ENCODE results near the gene AP4M1. TPM values are rescaled to one million over a fixed set of nuclear protein-coding genes. Genes with fewer than 3 reads are reported as not detected.

The AP4M1 gene
- total and polyA plus RNA-seq, 10 of the 15 experiments (the other 5 are each of a cell fraction or from before 2014, with no cell fraction given), result 0.77 to 16.1 (median 13.0) TPM

- TF ChIP-seq ZZZ3 (IDR thresholded peaks at IDR 0.05; ENCODE audit: control insufficient read depth, insufficient read length, low read depth), result no peak
- TF ChIP-seq CBFB (IDR thresholded peaks at IDR 0.05; ENCODE audit: low read depth), result no peak
- no peak for TF ChIP-seq KDM1A (IDR thresholded peaks at IDR 0.05; ENCODE audit: borderline replicate concordance)
- TF ChIP-seq SREBF1 (IDR thresholded peaks at IDR 0.05; ENCODE audit: low read length), result no peak
- peak; percentile 36; the same call in 1 of the 2 replicates for TF ChIP-seq ZBTB11 (CRISPR knock-in tag; IDR thresholded peaks at IDR 0.05)
- peak; percentile 63; the same call in 1 of the 2 replicates for TF ChIP-seq SIN3A (IDR thresholded peaks at IDR 0.05; ENCODE audit: low read depth, low read length)
- TF ChIP-seq REST (IDR thresholded peaks at IDR 0.05; ENCODE audit: low read depth, low read length), result no peak
- TF ChIP-seq PRDM15 (CRISPR knock-in tag; IDR thresholded peaks at IDR 0.05), result no peak
- TF ChIP-seq TAF1 (IDR thresholded peaks at IDR 0.05; ENCODE audit: borderline replicate concordance, low read depth, low read length), result peak; percentile 35; the same call in 1 of the 2 replicates
- no peak for TF ChIP-seq SUZ12 (IDR thresholded peaks at IDR 0.05; ENCODE audit: unreplicated experiment)
- peak; percentile 53; the same call in 1 of the 2 replicates for TF ChIP-seq RB1 (IDR thresholded peaks at IDR 0.05; ENCODE audit: borderline replicate concordance)
- TF ChIP-seq SMAD5 (IDR thresholded peaks at IDR 0.05; ENCODE audit: low read depth), result no peak
- no peak for TF ChIP-seq PKNOX1 (IDR thresholded peaks at IDR 0.05)
- peak; percentile 61 for TF ChIP-seq RAD51 (IDR thresholded peaks at IDR 0.05)
- no peak for TF ChIP-seq JUND (IDR thresholded peaks at IDR 0.05; ENCODE audit: low read depth, low read length)
- TF ChIP-seq FOXK2 (IDR thresholded peaks at IDR 0.05), result no peak
- no peak for TF ChIP-seq BCL11A (IDR thresholded peaks at IDR 0.05; ENCODE audit: low read depth, low read length)
- no peak for TF ChIP-seq YY1 (IDR thresholded peaks at IDR 0.05; ENCODE audit: low read depth, low read length)
- no peak for TF ChIP-seq ZSCAN29 (IDR thresholded peaks at IDR 0.05)
- 0 out of 2 replicates have a peak, but pooled peaks have one; percentile 70 for TF ChIP-seq CBX5 (IDR thresholded peaks at IDR 0.05; ENCODE audit: low read depth)
Observed at GRCh38 chr7:100126239-100126930, 24.9 kb downstream of the AP4M1 start (continued).
